ENCODE measurements around the gene YARS1.

DNA sequence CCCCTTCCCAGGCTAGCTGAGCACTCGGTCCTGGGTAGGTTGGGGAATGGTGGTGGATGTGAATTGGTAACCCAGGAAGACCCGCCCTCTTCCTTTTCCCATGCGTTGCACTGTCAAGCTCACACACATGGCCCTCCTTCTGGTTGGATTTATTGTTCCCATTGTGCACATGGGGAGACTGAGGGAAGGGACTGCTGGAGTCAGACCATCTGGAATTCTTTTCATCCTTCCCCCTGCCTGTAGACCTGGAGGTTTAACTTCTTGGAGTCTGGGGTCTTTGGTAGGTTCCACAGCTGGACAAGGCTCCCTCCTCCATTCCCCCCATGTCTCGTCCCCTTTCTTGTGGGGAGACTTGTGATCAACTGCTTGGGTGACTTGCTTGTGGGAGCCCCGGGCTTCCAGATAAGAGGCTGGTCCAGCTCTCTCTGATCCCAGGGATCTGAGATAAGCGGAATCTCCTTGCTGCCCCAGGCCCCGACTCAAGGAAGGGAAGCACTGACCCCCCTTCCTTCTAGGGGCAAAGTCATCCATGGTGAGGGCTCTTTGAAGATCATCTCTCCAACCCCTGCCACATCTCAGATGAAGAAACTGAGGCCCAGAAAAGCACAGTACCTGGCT, 58.9 kb downstream of the YARS1 start:
- TF ChIP-seq, protein P1, sequence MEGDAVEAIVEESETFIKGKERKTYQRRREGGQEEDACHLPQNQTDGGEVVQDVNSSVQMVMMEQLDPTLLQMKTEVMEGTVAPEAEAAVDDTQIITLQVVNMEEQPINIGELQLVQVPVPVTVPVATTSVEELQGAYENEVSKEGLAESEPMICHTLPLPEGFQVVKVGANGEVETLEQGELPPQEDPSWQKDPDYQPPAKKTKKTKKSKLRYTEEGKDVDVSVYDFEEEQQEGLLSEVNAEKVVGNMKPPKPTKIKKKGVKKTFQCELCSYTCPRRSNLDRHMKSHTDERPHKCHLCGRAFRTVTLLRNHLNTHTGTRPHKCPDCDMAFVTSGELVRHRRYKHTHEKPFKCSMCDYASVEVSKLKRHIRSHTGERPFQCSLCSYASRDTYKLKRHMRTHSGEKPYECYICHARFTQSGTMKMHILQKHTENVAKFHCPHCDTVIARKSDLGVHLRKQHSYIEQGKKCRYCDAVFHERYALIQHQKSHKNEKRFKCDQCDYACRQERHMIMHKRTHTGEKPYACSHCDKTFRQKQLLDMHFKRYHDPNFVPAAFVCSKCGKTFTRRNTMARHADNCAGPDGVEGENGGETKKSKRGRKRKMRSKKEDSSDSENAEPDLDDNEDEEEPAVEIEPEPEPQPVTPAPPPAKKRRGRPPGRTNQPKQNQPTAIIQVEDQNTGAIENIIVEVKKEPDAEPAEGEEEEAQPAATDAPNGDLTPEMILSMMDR (IDR thresholded peaks at IDR 0.05 in 4 of 5, conservative IDR thresholded peaks at IDR 0.05 in 1 of 5): no peak
- TF ChIP-seq POLR2A (IDR thresholded peaks at IDR 0.05): no peak
